HepG2 (cell line): ENCODE data around the gene SLC38A8. TPM values are rescaled to one million over a fixed set of nuclear protein-coding genes. Genes with fewer than 3 reads are reported as not detected.

Experiments
- ATAC-seq: fragments of 200-7000 bp; cut with Tn5 transposase; 3 replicates; pipeline ENCODE4 v1.9.1; 2020; ENCODE audit warnings: mild to moderate bottlenecking, moderate library complexity
- BruUV-seq: library from RNA; stranded (reverse); fragments of 400-500 nt; replicated peaks from 2 replicates; lab custom pipeline; 2021; lab: Mats Ljungman, UMichigan
- CTCF ChIA-PET: fragments of 300-600 bp; formaldehyde crosslinking; extraction: SDS; loops from one replicate; lab custom pipeline; 2021; ENCODE audit warnings: low total read pairs, inconsistent platforms, low intra/inter-chr PET ratio; lab: Yijun Ruan, JAX
- POLR2A ChIA-PET: fragments of 350-600 bp; sonication (Branson Sonifier 250); formaldehyde crosslinking; loops from one replicate; lab custom pipeline; 2020; ENCODE audit warnings: antibody characterized with exemption, inconsistent platforms; lab: Yijun Ruan, JAX
- DNase-seq: peaks from one replicate; pipeline ENCODE4 v3.0.0-alpha.2; 2015; ENCODE audit warnings: low spot score
- FAIRE-seq: peaks from 3 replicates; lab custom pipeline; 2011; peaks lifted over from hg19 to GRCh38; lab: Jason Lieb, UNC
- H2AFZ ChIP-seq: one replicate; pipeline ENCODE4 v1.6.1; 2011; ENCODE audit warnings: low read length, inconsistent platforms
- H3K27ac ChIP-seq: fragments of 300-600 bp; 3 replicates; pipeline ENCODE4 v1.8.0; 2011; ENCODE audit warnings: mixed run types, mild to moderate bottlenecking, mixed read lengths, low read length, inconsistent platforms; ENCODE audit not compliant: insufficient read depth; ENCODE audit errors: extremely low read length
- H3K27me3 ChIP-seq, 2 experiments: fragments of 200-600 bp in 1 of 2; 2 replicates in 1 of 2; 3 replicates in 1 of 2; pipeline versions ENCODE4 v1.6.0 to v1.8.0; 2011; ENCODE audit warnings: low read length in 2 of 2, mild to moderate bottlenecking in 2 of 2, moderate library complexity in 2 of 2, inconsistent platforms in 1 of 2; ENCODE audit not compliant: insufficient read depth in 2 of 2, control insufficient read depth in 1 of 2
- H3K36me3 ChIP-seq, 2 experiments: fragments of 200-600 bp in 1 of 2; replicated peaks in 1 of 2; 2 replicates in 1 of 2; 3 replicates in 1 of 2; pipeline versions ENCODE4 v1.5.1 to v1.8.0; 2011; ENCODE audit warnings: low read length in 2 of 2, inconsistent platforms in 1 of 2; ENCODE audit not compliant: insufficient read depth in 2 of 2, control insufficient read depth in 1 of 2
- H3K4me1 ChIP-seq: 2 replicates; pipeline ENCODE4 v1.5.1; 2012; ENCODE audit warnings: low read length, inconsistent platforms; ENCODE audit not compliant: insufficient read depth
- H3K4me2 ChIP-seq: 2 replicates; pipeline ENCODE4 v1.6.0; 2011; ENCODE audit warnings: low read depth, low read length, inconsistent platforms
- H3K4me3 ChIP-seq, 3 experiments: fragments of 200-600 bp in 1 of 3; sonication (generic), shearing (Covaris generic) in 1 of 3; replicated peaks in 1 of 3; 2 replicates each; pipeline ENCODE4 v1.5.1; 2011 to 2016; ENCODE audit warnings: low read length in 3 of 3, inconsistent platforms in 2 of 3, low read depth in 2 of 3, mild to moderate bottlenecking in 2 of 3, control low read depth in 1 of 3, mixed read lengths in 1 of 3; ENCODE audit not compliant: insufficient read depth in 1 of 3
- H3K79me2 ChIP-seq: one replicate; pipeline ENCODE4 v1.6.1; 2011; ENCODE audit warnings: low read length, inconsistent platforms; ENCODE audit not compliant: insufficient read depth
- H3K9ac ChIP-seq: 2 replicates; pipeline ENCODE4 v1.6.0; 2011; ENCODE audit warnings: mild to moderate bottlenecking, low read depth, low read length, inconsistent platforms; ENCODE audit not compliant: insufficient read depth
- H3K9me3 ChIP-seq: 2 replicates; pipeline ENCODE4 v1.5.1; 2012; ENCODE audit warnings: mild to moderate bottlenecking, low read length
- H4K20me1 ChIP-seq: 2 replicates; pipeline ENCODE4 v1.6.0; 2011; ENCODE audit warnings: inconsistent platforms, mild to moderate bottlenecking, low read length, moderate library complexity; ENCODE audit not compliant: insufficient read depth
- AHR ChIP-seq: IDR thresholded peaks from 2 replicates; pipeline ENCODE4 v1.6.1; 2018; ENCODE audit warnings: missing genetic modification reagents, missing compliant biosample characterization
- ATF3 ChIP-seq: sonication (generic); formaldehyde crosslinking; IDR thresholded peaks from 2 replicates; pipeline ENCODE4 v1.4.0; 2020; ENCODE audit warnings: missing genetic modification reagents
- BRCA1 ChIP-seq: sonication (generic); formaldehyde crosslinking; IDR thresholded peaks from 2 replicates; pipeline ENCODE4 v1.4.0; 2020; ENCODE audit warnings: missing genetic modification reagents
- CSRNP1 ChIP-seq: sonication (generic); formaldehyde crosslinking; IDR thresholded peaks from 2 replicates; pipeline ENCODE4 v1.8.1; 2023; ENCODE audit warnings: mild to moderate bottlenecking, missing genetic modification reagents
- DNMT3B ChIP-seq: conservative IDR thresholded peaks from 2 replicates; pipeline ENCODE4 v1.6.1; 2016; ENCODE audit warnings: missing biosample characterization, control low read depth
- DZIP1 ChIP-seq: sonication (generic); formaldehyde crosslinking; IDR thresholded peaks from 2 replicates; pipeline ENCODE4 v1.5.0; 2020; ENCODE audit warnings: mild to moderate bottlenecking, missing genetic modification reagents
- FLYWCH1 ChIP-seq: sonication (generic); formaldehyde crosslinking; IDR thresholded peaks from 2 replicates; pipeline ENCODE4 v1.8.1; 2023; ENCODE audit warnings: mild to moderate bottlenecking, missing genetic modification reagents
- JUN ChIP-seq: sonication (generic); formaldehyde crosslinking; IDR thresholded peaks from 2 replicates; pipeline ENCODE4 v1.4.0; 2020; ENCODE audit warnings: mild to moderate bottlenecking, missing genetic modification reagents
- MAZ ChIP-seq, 2 experiments: sonication (generic) in 1 of 2; formaldehyde crosslinking in 1 of 2; IDR thresholded peaks; 2 replicates each; pipeline versions ENCODE4 v1.5.0 to v1.6.1; 2012 to 2020; ENCODE audit warnings: low read depth in 2 of 2, mild to moderate bottlenecking in 2 of 2, borderline replicate concordance in 1 of 2, improper control_type of control experiment in 1 of 2, low read length in 1 of 2, missing genetic modification reagents in 1 of 2, moderate library complexity in 1 of 2
- PCBP1 ChIP-seq: fragments of 200-400 bp; formaldehyde crosslinking; IDR thresholded peaks from 2 replicates; pipeline ENCODE4 v1.6.1; 2017; ENCODE audit warnings: mild to moderate bottlenecking, low read depth, low read length, borderline replicate concordance
- RAD51 ChIP-seq: fragments of 450-650 bp; IDR thresholded peaks from 2 replicates; pipeline ENCODE4 v1.6.1; 2016; ENCODE audit warnings: borderline replicate concordance
- SNAPC5 ChIP-seq: sonication (generic); formaldehyde crosslinking; IDR thresholded peaks from 2 replicates; pipeline ENCODE4 v1.8.1; 2023; ENCODE audit warnings: mild to moderate bottlenecking, missing genetic modification reagents, borderline replicate concordance
- ZNF296 ChIP-seq: sonication (generic); formaldehyde crosslinking; conservative IDR thresholded peaks from 2 replicates; pipeline ENCODE4 v1.5.0; 2020; ENCODE audit warnings: mild to moderate bottlenecking, missing genetic modification reagents
- ZNF329 ChIP-seq: sonication (generic); formaldehyde crosslinking; IDR thresholded peaks from 2 replicates; pipeline ENCODE4 v1.9.0; 2021; ENCODE audit warnings: low read depth, mild to moderate bottlenecking, missing genetic modification reagents
- ZNF557 ChIP-seq: sonication (generic); formaldehyde crosslinking; IDR thresholded peaks from 2 replicates; pipeline ENCODE4 v1.4.0; 2020; ENCODE audit warnings: missing genetic modification reagents
- WGBS: methylation state at CpG from one replicate; pipeline ENCODE4 v1.1.6; 2017; ENCODE audit warnings: low lambda C conversion rate; 5-methylcytosine and 5-hydroxymethylcytosine counted together
- in situ Hi-C: cut with HindIII; loops from 2 replicates; pipeline ENCODE4 v1.10.0; 2017; ENCODE audit warnings: low pct_unique_long_range_greater_than_20kb; ENCODE audit not compliant: extremely low pct_ligation_motif_present
- intact Hi-C: fragments of 100-400 bp; cut with micrococcal nuclease; formaldehyde crosslinking; loops from one replicate; pipeline ENCODE4 v1.10.0; 2022; ENCODE audit not compliant: unreplicated experiment
- polyA plus RNA-seq, 8 experiments: library from polyadenylated mRNA; depleted of rRNA in 3 of 8; stranded (reverse) in 7 of 8; unstranded in 1 of 8; fragments of >200 nt; fragmentation: Illumina TruSeq in 4 of 8; extraction: Trizol in 4 of 8; gene quantifications; 2 replicates each; pipeline versions ENCODE4 v1.2.1 to v1.2.3, GENCODE V29; 2011 to 2016; ENCODE audit warnings: low read depth in 4 of 8, missing spikeins in 1 of 8, mixed read lengths in 1 of 8; ENCODE audit not compliant: insufficient read depth in 1 of 8
- total RNA-seq, 5 experiments: library from RNA; depleted of rRNA; stranded (reverse); fragments of >200 nt; fragmentation: Illumina TruSeq; extraction: Trizol; gene quantifications; 2 replicates each; pipeline ENCODE4 v1.2.3, GENCODE V29; 2016; ENCODE audit warnings: low read depth in 1 of 5

Gene SLC38A8
- total and polyA plus RNA-seq, 2 of the 13 experiments (the other 11 are each of a cell fraction or from before 2014, with no cell fraction given): 0.24 to 0.37 TPM

DNA sequence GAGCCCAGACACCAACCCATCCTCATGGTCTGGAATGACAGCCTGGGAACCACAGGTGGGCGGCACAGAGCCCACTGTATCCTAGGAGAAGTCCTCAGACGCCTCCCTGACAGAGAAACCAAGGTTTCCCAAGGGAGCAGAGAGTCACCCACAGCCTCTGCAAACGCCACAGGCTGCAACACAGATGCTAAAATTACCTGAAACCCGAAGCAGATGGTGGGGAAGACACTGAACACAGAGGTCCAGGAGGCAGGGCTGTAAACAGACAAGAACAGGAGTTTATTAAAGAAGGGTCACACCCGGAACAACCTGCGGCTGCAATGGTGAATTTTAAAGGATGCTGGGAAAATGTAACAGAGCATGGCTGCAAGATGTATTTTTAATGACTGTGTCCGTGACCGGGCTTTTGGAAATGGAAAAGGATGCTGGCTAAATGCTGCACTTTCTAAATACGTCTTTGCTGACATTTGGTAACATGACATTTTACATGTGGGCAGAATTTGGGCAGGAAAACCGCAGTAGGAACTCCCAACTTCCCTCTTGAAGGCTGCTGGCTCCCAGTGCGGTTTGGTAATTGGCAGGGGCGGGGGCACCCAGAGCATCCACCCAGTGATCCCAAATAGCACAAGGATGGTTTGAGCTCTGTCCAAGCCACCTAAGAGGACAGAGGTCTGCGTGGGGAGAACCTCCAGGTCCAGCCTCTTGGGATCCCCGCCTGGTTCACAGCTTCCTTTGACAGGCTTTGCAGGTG, 13.1 kb downstream of the SLC38A8 start:
- no peaks in the 10 kb centered on the region for H3K9me3 ChIP-seq
- H3K79me2 ChIP-seq: no peaks in the 10 kb centered on the region
- 42% methylated on average over 14 of the region's 14 CpGs for WGBS
- intact Hi-C loops (no loop called here), in situ Hi-C loops (no loop called here)
- DNase-seq (no peak), FAIRE-seq (no peak), ATAC-seq (no peak)
- POLR2A ChIA-PET: no interaction called here
- no peak overlapping the region for H3K4me3 ChIP-seq
- no peak overlapping the region for H3K9ac ChIP-seq
- CTCF ChIA-PET: no interaction called here
- peaks cover 3 to 33% of the 10 kb centered on the region in 2 experiments; a peak in 4 of 5 replicates for H3K27me3 ChIP-seq
- H3K4me1 ChIP-seq: peaks cover 22% of the 10 kb centered on the region
- no peaks in the 10 kb centered on the region for H3K36me3 ChIP-seq
- no peak overlapping the region for H2AFZ ChIP-seq
- no peak overlapping the region for H3K4me2 ChIP-seq
- H3K27ac ChIP-seq: no peak overlapping the region
- BruUV-seq: no TSS peak
- H4K20me1 ChIP-seq: no peaks in the 10 kb centered on the region
- TF ChIP-seq JUN (CRISPR knock-in tag): no peak
- TF ChIP-seq PCBP1: no peak
- TF ChIP-seq ATF3 (CRISPR knock-in tag): no peak
- TF ChIP-seq DZIP1 (CRISPR knock-in tag): no peak
- no peak for TF ChIP-seq DNMT3B (CRISPR knock-in tag)
- no peak for TF ChIP-seq RAD51
- TF ChIP-seq MAZ (IDR thresholded peaks at IDR 0.05; ENCODE audit: borderline replicate concordance, low read depth, low read length): no peak
- TF ChIP-seq MAZ (CRISPR knock-in tag; IDR thresholded peaks at IDR 0.05; ENCODE audit: low read depth): no peak
- no peak for TF ChIP-seq ZNF296 (CRISPR knock-in tag)
- no peak for TF ChIP-seq ZNF557
- no peak for TF ChIP-seq BRCA1
- TF ChIP-seq AHR (CRISPR knock-in tag): no peak
- no peak for TF ChIP-seq ZNF329 (CRISPR knock-in tag)
- no peak for TF ChIP-seq SNAPC5
- no peak for TF ChIP-seq FLYWCH1 (CRISPR knock-in tag)
- TF ChIP-seq CSRNP1: no peak
